Lung (tissue), 12 donors: ENCODE data around the gene FZR1. TPM values are rescaled to one million over a fixed set of nuclear protein-coding genes. Genes with fewer than 3 reads are reported as not detected.

Source experiments
- ATAC-seq: fragments of 200-7000 bp; cut with Tn5 transposase; one replicate; pipeline ENCODE4 v1.9.1; 2020; ENCODE audit warnings: moderate number of reproducible peaks; ENCODE audit not compliant: insufficient read depth, low FRiP score
- DNase-seq, 3 donors: peaks; one replicate each; pipeline ENCODE4 v3.0.0-alpha.2; 2013 to 2017
- H3K27ac ChIP-seq, 2 donors: one replicate each; pipeline ENCODE4 v1.5.1; 2013; ENCODE audit warnings: mild to moderate bottlenecking in 2 of 2, moderate library complexity in 2 of 2, control low read depth in 1 of 2, inconsistent platforms in 1 of 2, low read depth in 1 of 2, low read length in 1 of 2
- H3K27me3 ChIP-seq, 3 donors: one replicate each; pipeline ENCODE4 v1.5.1; 2013; ENCODE audit warnings: low read length in 2 of 3; ENCODE audit not compliant: control insufficient read depth in 3 of 3, insufficient read depth in 3 of 3
- H3K36me3 ChIP-seq, 4 donors: one replicate each; pipeline ENCODE4 v1.5.1; 2013; ENCODE audit warnings: low read length in 4 of 4, mild to moderate bottlenecking in 1 of 4, moderate library complexity in 1 of 4; ENCODE audit not compliant: control insufficient read depth in 4 of 4, insufficient read depth in 4 of 4
- H3K4me1 ChIP-seq, 5 donors: one replicate each; pipeline ENCODE4 v1.5.1; 2013; ENCODE audit warnings: low read length in 5 of 5, mild to moderate bottlenecking in 2 of 5, moderate library complexity in 1 of 5; ENCODE audit not compliant: control insufficient read depth in 5 of 5, insufficient read depth in 5 of 5
- H3K4me3 ChIP-seq: one replicate; pipeline ENCODE4 v1.5.1; 2013; ENCODE audit warnings: mild to moderate bottlenecking, control low read depth, moderate library complexity
- H3K9ac ChIP-seq, 2 donors: one replicate each; pipeline ENCODE4 v1.5.1; 2013; ENCODE audit warnings: low read length in 2 of 2, control low read depth in 1 of 2; ENCODE audit not compliant: insufficient read depth in 1 of 2
- H3K9me3 ChIP-seq, 4 donors: one replicate each; pipeline ENCODE4 v1.5.1; 2013; ENCODE audit warnings: low read length in 3 of 4, mild to moderate bottlenecking in 1 of 4, moderate library complexity in 1 of 4; ENCODE audit not compliant: control insufficient read depth in 4 of 4, insufficient read depth in 3 of 4
- CTCF ChIP-seq: IDR thresholded peaks from 2 replicates; pipeline ENCODE4 v1.5.1; 2012; ENCODE audit warnings: mild to moderate bottlenecking; ENCODE audit errors: control extremely low read depth, extremely low read depth
- WGBS, 2 donors: extraction: QIAGEN DNeasy Blood & Tissue Kit; methylation state at CpG; one replicate each; pipeline ENCODE4 v1.1.7; 2013; 5-methylcytosine and 5-hydroxymethylcytosine counted together
- polyA plus RNA-seq, 2 donors: library from polyadenylated mRNA; stranded (reverse); fragments of 200-250 nt; gene quantifications; one replicate each; pipeline ENCODE4 v1.2.1, GENCODE V29; 2013
- total RNA-seq, 2 donors: library from RNA; depleted of rRNA in 1 of 2; stranded (reverse); fragments of >200 nt in 1 of 2; gene quantifications; one replicate each; pipeline ENCODE4 v1.2.1, GENCODE V29; 2014 to 2021
- donor health status: control.
- donor health status: control.
- donor health status: Bipolar disorder and iron deficiency.
- donor health status: healthy.
- donor health status: DM: yes; HTN: yes; CAD: no.

Gene FZR1
- total and polyA plus RNA-seq, 4 donors: 20.0 to 45.8 (median 28.3) TPM

DNA sequence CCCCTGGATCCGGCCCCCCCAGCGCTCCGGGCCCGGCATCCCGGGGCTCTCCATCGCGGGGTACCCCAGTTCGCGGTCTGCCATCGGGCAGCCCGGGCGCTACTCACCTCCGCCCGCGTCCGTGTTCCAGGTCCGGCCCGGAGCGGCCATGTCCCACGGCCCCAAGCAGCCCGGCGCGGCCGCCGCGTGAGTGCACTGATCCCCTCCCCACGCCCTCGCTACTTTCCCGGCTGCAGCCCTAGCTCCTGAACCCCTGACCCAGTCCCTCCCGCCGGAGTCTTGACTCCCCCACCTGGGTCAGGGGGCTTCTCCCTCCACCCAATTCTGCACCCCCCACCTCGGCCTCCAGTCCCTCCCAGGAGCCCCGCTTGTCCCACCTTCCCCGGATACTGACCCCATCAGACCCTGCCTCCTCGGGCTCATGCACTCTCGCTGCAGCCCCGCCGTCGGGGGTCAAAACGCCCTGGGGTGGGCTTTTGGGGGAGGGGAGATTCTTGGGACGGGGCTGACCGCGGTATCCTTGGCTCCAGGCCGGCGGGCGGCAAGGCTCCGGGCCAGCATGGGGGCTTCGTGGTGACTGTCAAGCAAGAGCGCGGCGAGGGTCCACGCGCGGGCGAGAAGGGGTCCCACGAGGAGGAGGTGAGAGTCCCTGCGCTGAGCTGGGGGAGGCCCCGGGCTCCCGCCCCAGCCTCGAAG lies 67.2 kb downstream of the FZR1 start:
- Histone ChIP-seq H3K9me3 (no peaks in the 10 kb centered on the region), H3K36me3 (peaks cover 0 to 9% (median 7%) of the 10 kb centered on the region in 4 donors), H3K27ac (peak overlapping the region; percentile 55 to 79), H3K4me1 (peaks cover 0 to 18% (median 8%) of the 10 kb centered on the region in 5 donors), H3K4me3 (peak overlapping the region; percentile 86), H3K9ac (peak overlapping the region; percentile 28 to 46), H3K27me3 (no peaks in the 10 kb centered on the region)
- WGBS, 2 donors: 1% methylated on average over 58 to 60 of the region's 60 CpGs
- TF ChIP-seq CTCF: no peak
- ATAC-seq (peak; percentile 2), DNase-seq (no peak)

GRCh38 chr19:3573858-3574637 lies 67.9 kb downstream of the FZR1 start:
- Histone ChIP-seq H3K4me1 (peaks cover 0 to 18% (median 8%) of the 10 kb centered on the region in 5 donors), H3K4me3 (no peak overlapping the region), H3K9ac (no peak overlapping the region), H3K9me3 (no peaks in the 10 kb centered on the region), H3K27me3 (no peaks in the 10 kb centered on the region), H3K36me3 (peaks cover 0 to 13% (median 7%) of the 10 kb centered on the region in 4 donors), H3K27ac (peak overlapping the region in 1 of 2 donors; percentile 9)
- no peak for TF ChIP-seq CTCF
- DNase-seq (peak; percentile 75 to 89 (median 78)), ATAC-seq (peak; percentile 51)
- 59 to 63% methylated on average over 55 of the region's 55 CpGs for WGBS, 2 donors

DNA sequence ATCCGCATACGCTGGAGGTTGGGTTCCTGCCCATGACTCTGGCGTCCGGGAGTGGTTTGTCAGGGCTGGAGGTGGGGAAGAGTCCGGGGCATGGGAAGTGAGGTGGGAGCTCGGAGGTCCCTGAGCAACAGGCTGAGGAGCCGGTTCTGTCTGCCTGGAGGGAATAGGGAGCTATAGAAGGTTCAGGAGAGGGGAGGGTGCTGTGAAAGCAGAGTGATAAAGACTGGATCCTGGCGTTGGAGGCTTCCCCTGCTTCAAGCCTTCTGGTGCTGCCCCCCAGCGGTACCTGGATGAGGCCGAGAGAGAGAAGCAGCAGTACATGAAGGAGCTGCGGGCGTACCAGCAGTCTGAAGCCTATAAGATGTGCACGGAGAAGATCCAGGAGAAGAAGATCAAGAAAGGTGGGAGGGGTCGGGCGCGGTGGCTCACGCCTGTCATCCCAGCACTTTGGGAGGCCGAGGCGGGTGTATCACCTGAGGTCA lies 69.2 kb downstream of the FZR1 start:
- ATAC-seq: no peak
- TF ChIP-seq CTCF: no peak
- Histone ChIP-seq H3K27me3 (no peaks in the 10 kb centered on the region), H3K4me3 (no peak overlapping the region), H3K9me3 (no peaks in the 10 kb centered on the region), H3K36me3 (peaks cover 0 to 13% (median 7%) of the 10 kb centered on the region in 4 donors), H3K27ac (no peak overlapping the region), H3K4me1 (peaks cover 0 to 30% (median 14%) of the 10 kb centered on the region in 5 donors), H3K9ac (no peak overlapping the region)
- no peak for DNase-seq
- WGBS, 2 donors: 88 to 94% methylated on average over 19 of the region's 19 CpGs
